Suprapubic skin (tissue), 4 donors: Measurements from ENCODE around the gene BAHD1.

Source experiments
- POLR2A ChIP-seq, 2 donors: fragments of 450-650 bp; IDR thresholded peaks; one replicate each; pipeline ENCODE4 v1.6.1; 2017; ENCODE audit warnings: antibody characterized with exemption in 2 of 2, mild to moderate bottlenecking in 2 of 2, moderate library complexity in 2 of 2
- POLR2AphosphoS5 ChIP-seq, 3 donors: sonication (generic); formaldehyde crosslinking; IDR thresholded peaks; one replicate each; pipeline ENCODE4 v1.6.1; 2017; ENCODE audit warnings: antibody characterized with exemption in 3 of 3
- TF ChIP-seq, protein P1 (sequence below), 2 donors: fragments of 200-600 bp in 1 of 2; fragments of 450-650 bp in 1 of 2; sonication (generic) in 1 of 2; IDR thresholded peaks; one replicate each; pipeline ENCODE4 v1.5.1; 2016 to 2019; ENCODE audit warnings: antibody characterized with exemption in 2 of 2, mild to moderate bottlenecking in 1 of 2, moderate library complexity in 1 of 2

DNA sequence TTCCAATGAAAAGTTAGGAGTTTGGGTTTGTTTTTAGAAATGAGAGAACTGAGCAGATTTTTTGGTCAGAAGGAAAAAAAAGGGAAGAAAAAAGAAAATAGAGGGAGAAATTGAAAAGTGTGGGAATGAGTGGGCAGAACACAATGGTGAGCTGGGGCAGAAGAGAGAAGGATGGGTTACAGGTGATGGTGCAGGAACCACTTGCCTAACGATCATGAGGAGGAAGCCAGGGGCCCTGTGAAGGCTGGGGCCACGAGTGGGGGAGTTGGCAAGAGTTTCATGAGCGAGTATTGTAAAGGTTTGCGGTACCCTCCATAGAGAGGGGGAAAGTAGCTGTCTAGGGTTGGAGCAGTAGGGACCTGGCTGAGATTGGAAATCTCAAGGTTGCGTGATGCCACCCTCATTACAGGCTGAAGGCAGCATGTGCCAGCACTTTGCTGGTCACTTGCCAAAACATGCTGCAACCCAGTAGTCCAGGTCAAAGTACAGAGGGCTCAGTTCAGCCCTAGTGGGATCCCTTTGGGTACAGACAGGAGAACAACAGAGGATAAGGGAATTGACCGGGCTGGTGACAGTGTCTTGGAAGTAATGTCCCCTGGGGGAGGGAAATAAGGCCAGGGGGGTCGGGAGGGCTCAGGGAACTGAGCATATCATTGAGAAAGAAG, 28.5 kb upstream of the BAHD1 start:
- TF ChIP-seq, protein P1, sequence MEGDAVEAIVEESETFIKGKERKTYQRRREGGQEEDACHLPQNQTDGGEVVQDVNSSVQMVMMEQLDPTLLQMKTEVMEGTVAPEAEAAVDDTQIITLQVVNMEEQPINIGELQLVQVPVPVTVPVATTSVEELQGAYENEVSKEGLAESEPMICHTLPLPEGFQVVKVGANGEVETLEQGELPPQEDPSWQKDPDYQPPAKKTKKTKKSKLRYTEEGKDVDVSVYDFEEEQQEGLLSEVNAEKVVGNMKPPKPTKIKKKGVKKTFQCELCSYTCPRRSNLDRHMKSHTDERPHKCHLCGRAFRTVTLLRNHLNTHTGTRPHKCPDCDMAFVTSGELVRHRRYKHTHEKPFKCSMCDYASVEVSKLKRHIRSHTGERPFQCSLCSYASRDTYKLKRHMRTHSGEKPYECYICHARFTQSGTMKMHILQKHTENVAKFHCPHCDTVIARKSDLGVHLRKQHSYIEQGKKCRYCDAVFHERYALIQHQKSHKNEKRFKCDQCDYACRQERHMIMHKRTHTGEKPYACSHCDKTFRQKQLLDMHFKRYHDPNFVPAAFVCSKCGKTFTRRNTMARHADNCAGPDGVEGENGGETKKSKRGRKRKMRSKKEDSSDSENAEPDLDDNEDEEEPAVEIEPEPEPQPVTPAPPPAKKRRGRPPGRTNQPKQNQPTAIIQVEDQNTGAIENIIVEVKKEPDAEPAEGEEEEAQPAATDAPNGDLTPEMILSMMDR (IDR thresholded peaks at IDR 0.05): no peak
- TF ChIP-seq POLR2A (IDR thresholded peaks at IDR 0.05) (no peak), POLR2AphosphoS5 (IDR thresholded peaks at IDR 0.05) (no peak)
